ENCODE data around the gene SPAG7.

The SPAG7 gene

GRCh38 chr17:4938069-4938491, 29.5 kb downstream of the SPAG7 start:
- no peak for TF ChIP-seq CTCF (IDR thresholded peaks at IDR 0.05; ENCODE audit: insufficient read depth, low read depth, low read length, missing control alignments)
- no peak overlapping the region for H3K4me3 ChIP-seq (ENCODE audit: low read length)
- no peak for DNase-seq (ENCODE audit: low read depth)

- no peak for TF ChIP-seq CTCF (IDR thresholded peaks at IDR 0.05; ENCODE audit: insufficient read depth, low read depth, low read length, missing control alignments)
- DNase-seq (ENCODE audit: low read depth) = no peak
- no peak overlapping the region for H3K4me3 ChIP-seq (ENCODE audit: low read length)
Measured at GRCh38 chr17:4937553-4937952, 30.1 kb downstream of the SPAG7 start.

- no peak overlapping the region for H3K4me3 ChIP-seq (ENCODE audit: low read length)
- no peak for DNase-seq (ENCODE audit: low read depth)
- no peak for TF ChIP-seq CTCF (IDR thresholded peaks at IDR 0.05; ENCODE audit: insufficient read depth, low read depth, low read length, missing control alignments)
Measured at GRCh38 chr17:4936436-4936835, 31.2 kb downstream of the SPAG7 start.

- no peak for DNase-seq (ENCODE audit: low read depth)
- TF ChIP-seq CTCF (IDR thresholded peaks at IDR 0.05; ENCODE audit: insufficient read depth, low read depth, low read length, missing control alignments) = no peak
- no peak overlapping the region for H3K4me3 ChIP-seq (ENCODE audit: low read length)
Measured at GRCh38 chr17:4935650-4936049, 32.0 kb downstream of the SPAG7 start.

- H3K4me3 ChIP-seq (ENCODE audit: low read length) = no peak overlapping the region
- TF ChIP-seq CTCF (IDR thresholded peaks at IDR 0.05; ENCODE audit: insufficient read depth, low read depth, low read length, missing control alignments) = peak; percentile 21
- peak; percentile 49 for DNase-seq (ENCODE audit: low read depth)
Measured at GRCh38 chr17:4934173-4934979, 33.2 kb downstream of the SPAG7 start.

- no peak for DNase-seq (ENCODE audit: low read depth)
- no peak overlapping the region for H3K4me3 ChIP-seq (ENCODE audit: low read length)
- no peak for TF ChIP-seq CTCF (IDR thresholded peaks at IDR 0.05; ENCODE audit: insufficient read depth, low read depth, low read length, missing control alignments)
Measured at GRCh38 chr17:4933646-4934045, 34.0 kb downstream of the SPAG7 start.

- TF ChIP-seq CTCF (IDR thresholded peaks at IDR 0.05; ENCODE audit: insufficient read depth, low read depth, low read length, missing control alignments) = no peak
- DNase-seq (ENCODE audit: low read depth) = no peak
- H3K4me3 ChIP-seq (ENCODE audit: low read length) = no peak overlapping the region
Measured at GRCh38 chr17:4932756-4933155, 34.9 kb downstream of the SPAG7 start.

All from epithelial cell of esophagus (primary cell).